Superior temporal gyrus (tissue), 1 donor: ENCODE measurements around the gene MIPEP.

Source experiments
- DNase-seq: peaks from one replicate; pipeline ENCODE4 v3.0.0-alpha.2; 2016; ENCODE audit errors: extremely low spot score

MIPEP gene

DNA sequence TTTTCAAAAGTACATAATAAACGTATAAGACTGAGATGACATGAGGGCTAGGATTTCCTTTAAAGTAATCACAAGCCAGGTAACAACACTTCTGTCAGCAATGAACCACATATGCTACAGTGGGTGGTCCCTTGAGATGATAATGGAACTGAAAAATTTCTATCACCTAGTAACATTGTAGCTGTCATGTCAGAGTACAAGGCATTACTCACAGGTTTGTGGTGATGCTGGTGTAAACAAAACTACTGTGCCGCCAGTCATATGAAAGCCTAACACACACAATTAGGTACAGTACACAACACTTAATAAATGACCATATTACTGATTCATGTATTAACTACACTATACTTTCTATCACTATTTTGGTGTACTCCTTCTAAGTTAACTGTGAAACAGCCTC, 36.8 kb downstream of the MIPEP start:
- DNase-seq: no peak

- no peak for DNase-seq
Observed at GRCh38 chr13:23851106-23851505, 38.1 kb downstream of the MIPEP start.

DNA sequence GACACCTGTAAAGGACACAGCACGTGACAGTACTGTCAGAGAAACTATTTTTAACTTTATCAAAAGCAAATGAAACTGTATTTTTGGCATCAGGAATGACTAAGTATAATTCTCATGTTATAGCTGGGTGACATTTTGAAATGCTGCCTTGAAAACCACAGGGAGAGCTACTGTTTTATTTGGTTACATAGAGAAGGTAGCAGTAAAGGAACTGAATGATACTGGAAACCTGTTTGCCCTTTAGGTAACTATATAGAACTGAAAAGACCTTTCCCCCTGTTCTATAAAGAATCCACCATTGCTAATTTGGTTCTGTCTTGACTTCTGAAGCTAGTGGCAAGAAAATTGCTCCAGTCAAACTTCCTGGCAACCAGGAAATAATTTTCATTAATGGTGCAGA, 39.1 kb downstream of the MIPEP start:
- no peak for DNase-seq

DNA sequence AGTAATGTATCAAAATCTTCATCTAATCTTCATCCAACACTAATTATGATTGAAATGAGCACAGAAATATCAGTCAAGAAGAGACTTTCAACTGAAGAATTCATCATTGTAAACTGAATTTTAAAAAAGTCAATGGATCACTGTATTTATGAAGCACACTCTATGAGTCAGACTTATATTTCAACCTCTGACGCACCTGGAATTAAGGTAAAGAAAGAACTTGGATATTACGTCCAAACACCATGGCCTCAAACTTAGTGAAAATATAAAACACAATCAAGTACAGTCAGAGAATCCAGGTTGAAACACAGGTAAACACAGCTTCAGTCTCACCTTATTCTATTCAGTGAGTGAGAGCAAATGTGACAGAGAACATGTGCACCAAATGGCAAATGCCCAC, 39.5 kb downstream of the MIPEP start:
- DNase-seq: no peak

- no peak for DNase-seq
Observed at GRCh38 chr13:23848646-23849141, 40.5 kb downstream of the MIPEP start.

- no peak for DNase-seq
Observed at GRCh38 chr13:23848019-23848418, 41.2 kb downstream of the MIPEP start.

DNA sequence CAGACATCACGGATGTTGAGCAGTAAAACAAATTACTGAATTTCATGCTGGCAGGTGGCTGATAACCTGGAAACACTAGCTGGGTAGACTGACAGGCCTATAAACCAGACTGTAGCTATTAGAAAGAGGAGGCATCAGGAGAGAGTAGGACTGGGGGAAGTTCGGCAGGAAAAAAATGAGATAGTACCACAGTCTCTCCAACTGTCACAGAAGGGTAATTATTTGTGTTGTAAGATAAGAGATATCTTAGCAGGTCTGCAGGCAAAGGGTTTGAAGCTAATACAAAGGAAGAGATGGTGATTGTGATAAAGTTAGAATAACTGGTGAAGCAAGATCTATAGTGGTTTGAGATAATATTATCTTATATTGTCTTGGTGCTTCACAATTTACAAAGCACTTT, 41.7 kb downstream of the MIPEP start:
- DNase-seq: no peak

- DNase-seq: no peak
Observed at GRCh38 chr13:23845105-23845725, 44.0 kb downstream of the MIPEP start.

- DNase-seq: no peak
Observed at GRCh38 chr13:23844132-23844531, 45.1 kb downstream of the MIPEP start.

- DNase-seq: no peak
Observed at GRCh38 chr13:23843436-23843835, 45.8 kb downstream of the MIPEP start.

GRCh38 chr13:23842406-23842805, 46.8 kb downstream of the MIPEP start:
- no peak for DNase-seq

DNA sequence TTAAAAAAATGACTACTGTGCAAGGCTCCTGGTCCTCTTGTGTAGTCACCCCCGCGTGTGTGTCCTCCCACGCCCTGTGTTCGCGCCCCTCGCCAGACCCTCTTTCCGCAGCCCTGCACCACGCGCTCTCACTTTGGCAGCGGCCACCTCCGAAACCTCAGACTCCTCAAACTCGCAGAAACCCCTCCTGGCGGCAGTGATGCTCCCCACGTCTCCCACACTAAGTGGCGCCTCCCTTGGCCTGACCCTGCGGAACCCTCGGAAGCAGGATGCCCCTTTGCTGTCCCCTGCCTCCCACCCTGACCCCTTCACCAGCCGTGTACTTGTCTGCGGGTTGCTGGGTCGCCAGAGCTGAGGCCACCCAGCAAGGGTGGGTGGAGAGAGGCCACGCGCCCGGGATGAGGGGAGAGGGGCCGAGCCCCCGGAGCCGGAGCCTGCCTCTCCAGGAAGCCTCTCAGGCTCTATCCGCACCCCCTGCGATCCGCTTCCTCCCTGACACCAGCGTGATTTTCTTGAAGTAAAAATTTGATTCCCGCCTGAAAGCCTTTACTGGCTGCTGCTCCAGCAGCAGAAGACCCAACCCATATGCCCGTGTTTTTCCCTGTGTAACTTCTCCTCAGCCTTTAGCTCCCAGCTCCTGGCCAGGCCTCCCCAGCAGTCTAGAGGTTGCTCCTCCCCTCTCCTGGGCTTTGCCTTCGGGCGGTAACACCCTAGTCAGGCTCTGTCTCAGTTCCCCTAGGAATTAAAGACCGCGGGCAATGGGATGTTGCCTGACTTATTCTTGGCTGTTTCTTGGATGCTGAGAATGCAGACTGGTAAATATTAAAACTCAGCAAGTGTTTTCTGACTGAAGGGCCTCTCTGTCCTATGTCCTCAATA, 55.2 kb downstream of the MIPEP start:
- DNase-seq: no peak

GRCh38 chr13:23828866-23829265, 60.3 kb downstream of the MIPEP start:
- no peak for DNase-seq

DNA sequence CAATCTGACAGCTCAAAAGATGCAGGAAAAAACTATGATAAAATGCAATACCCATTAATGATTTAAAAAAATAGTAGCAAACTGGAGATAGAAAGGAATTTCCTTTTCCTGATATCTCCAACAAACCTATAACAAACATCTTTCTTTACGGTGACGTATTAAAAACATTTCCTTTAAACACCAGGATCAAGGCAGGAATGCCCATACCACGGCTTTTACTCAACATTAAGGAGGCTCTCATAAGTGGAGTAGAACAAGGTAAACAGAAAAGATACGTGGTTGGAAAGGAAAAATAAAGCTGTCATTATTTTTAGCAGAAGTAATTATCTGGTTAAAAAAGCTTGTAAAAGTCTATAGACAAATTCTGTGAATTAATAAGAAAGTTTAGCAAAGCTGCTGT, 61.1 kb downstream of the MIPEP start:
- DNase-seq: no peak

- no peak for DNase-seq
Observed at GRCh38 chr13:23825179-23825578, 64.0 kb downstream of the MIPEP start.

DNA sequence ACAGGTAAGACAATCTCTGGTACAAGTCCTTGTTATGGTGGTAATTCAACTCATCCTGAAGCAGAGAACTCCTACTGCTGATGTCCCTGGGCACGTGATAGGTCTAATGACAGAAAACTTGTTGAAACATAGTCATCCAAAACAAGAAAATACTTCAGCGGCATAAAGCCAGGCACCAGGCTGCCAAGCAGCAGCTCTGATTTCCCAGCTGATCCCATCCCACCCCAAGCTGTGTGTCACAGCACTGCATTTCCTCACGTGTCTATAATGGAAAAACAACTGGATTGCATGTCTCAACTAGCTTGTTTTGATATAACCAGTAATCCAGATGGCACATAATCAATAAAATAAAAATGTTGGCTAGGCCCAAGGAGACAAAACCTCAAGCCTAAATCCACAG, 64.8 kb downstream of the MIPEP start:
- no peak for DNase-seq

DNA sequence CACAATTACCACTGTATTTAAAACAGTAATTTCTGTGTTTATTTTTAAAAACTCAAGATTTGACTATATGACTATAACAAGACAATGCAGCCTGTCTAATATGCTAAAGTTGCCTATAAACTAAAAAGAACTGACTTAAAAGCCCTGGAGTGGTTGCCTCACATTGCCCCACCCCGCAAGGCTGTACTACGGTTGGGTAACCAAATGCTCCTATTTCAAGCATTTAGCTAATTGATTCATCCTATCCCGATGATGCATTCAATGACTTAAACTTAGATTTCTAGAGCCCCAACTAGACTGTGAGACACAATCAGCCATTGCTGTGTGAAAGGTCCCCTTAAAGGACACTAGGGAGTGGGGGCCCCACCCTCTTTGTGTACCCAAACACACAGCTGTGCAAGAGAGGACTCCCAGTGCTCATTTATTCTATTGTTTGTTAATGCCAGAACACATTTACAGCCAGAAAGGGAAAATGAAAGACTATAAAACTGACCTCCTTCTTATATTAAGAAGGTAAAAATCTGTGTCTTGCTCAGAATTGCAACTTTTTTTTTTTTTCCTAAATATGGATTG, 66.9 kb downstream of the MIPEP start:
- DNase-seq: peak; percentile 64

- DNase-seq: no peak
Observed at GRCh38 chr13:23820530-23820929, 68.7 kb downstream of the MIPEP start.

GRCh38 chr13:23817830-23818229, 71.4 kb downstream of the MIPEP start:
- DNase-seq: no peak

DNA sequence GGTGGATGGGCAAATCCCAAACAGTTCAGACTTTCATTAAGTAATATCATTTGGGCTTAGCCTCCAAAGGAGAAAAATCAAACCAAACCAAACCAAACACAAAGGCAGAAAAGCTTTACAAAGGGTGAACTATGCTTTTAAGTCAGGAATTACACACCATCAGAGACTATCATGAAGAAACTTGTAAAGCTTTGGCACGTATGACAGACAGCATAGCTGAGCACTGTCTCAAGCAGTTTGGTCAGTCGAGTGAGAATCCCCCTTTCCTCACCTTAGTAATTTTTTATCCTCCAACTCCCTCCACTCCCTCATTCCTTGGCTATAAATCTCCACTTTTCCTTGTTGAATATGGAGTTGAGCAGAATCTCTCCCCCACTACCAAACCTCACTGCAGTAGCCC, 72.1 kb downstream of the MIPEP start:
- DNase-seq: no peak

DNA sequence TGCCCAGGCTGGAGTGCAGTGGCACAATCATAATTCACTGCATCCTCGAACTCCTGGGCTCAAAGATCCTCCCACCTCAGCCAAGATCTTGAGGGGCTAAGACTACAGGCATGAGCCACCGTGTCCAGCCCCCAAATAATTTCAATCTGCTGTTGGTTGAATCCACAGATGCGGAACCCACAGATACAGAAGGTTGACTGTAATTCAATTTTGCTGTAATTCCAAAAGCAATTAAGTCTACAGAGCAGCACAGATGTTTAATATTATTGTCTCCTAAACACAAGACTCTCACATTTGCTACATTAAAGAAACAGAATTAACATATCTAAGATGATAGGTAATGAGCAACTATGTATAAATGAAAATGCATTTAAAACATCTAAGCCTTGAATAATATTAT, 75.6 kb downstream of the MIPEP start:
- no peak for DNase-seq

- no peak for DNase-seq
Observed at GRCh38 chr13:23811366-23812062, 77.7 kb downstream of the MIPEP start.
